ENCODE measurements around the gene OTUB1. TPM values are rescaled to one million over a fixed set of nuclear protein-coding genes. Genes with fewer than 3 reads are reported as not detected.

The OTUB1 gene
- total and polyA plus RNA-seq, 2 experiments from 2014 or later: 49.9 to 152 TPM

GRCh38 chr11:64038500-64038899 lies 52.3 kb downstream of the OTUB1 start:
- H3K4me2 ChIP-seq: no peak overlapping the region
- peaks cover 10% of the 10 kb centered on the region for H3K4me1 ChIP-seq (ENCODE audit: insufficient read depth)
- H3K9me2 ChIP-seq (replicated peaks; ENCODE audit: insufficient read depth): no peaks in the 10 kb centered on the region
- no peaks in the 10 kb centered on the region for H3K79me2 ChIP-seq
- no peak overlapping the region for H3K4me3 ChIP-seq
- DNase-seq (ENCODE audit: low spot score): no peak
- H3K27me3 ChIP-seq: peaks cover 34% of the 10 kb centered on the region
- WGBS (ENCODE audit: low lambda C conversion rate, missing lambda C conversion rate): 94% methylated on average over 4 of the region's 4 CpGs
- TF ChIP-seq EZH2phosphoT487 (IDR thresholded peaks at IDR 0.05; ENCODE audit: low read depth, severe bottlenecking, unreplicated experiment): no peak
- no peak for TF ChIP-seq CTCF (IDR thresholded peaks at IDR 0.05; ENCODE audit: poor library complexity)
- no peak for TF ChIP-seq EZH2 (IDR thresholded peaks at IDR 0.05; ENCODE audit: borderline replicate concordance)
- no peaks in the 10 kb centered on the region for H4K20me1 ChIP-seq (ENCODE audit: insufficient read depth, poor library complexity, severe bottlenecking)
- H3K36me3 ChIP-seq (replicated peaks; ENCODE audit: insufficient read depth, low read depth): no peaks in the 10 kb centered on the region
- no peak overlapping the region for H3K27ac ChIP-seq
- H2AFZ ChIP-seq: no peak overlapping the region
- H3K9me3 ChIP-seq (ENCODE audit: low read depth): no peaks in the 10 kb centered on the region

GRCh38 chr11:64039012-64039665 lies 52.9 kb downstream of the OTUB1 start:
- TF ChIP-seq EZH2phosphoT487 (IDR thresholded peaks at IDR 0.05; ENCODE audit: low read depth, severe bottlenecking, unreplicated experiment): no peak
- no peak for TF ChIP-seq EZH2 (IDR thresholded peaks at IDR 0.05; ENCODE audit: borderline replicate concordance)
- TF ChIP-seq CTCF (IDR thresholded peaks at IDR 0.05; ENCODE audit: poor library complexity): no peak
- Histone ChIP-seq H3K27ac (no peak overlapping the region), H3K79me2 (no peaks in the 10 kb centered on the region), H3K4me2 (no peak overlapping the region), H3K4me1 (ENCODE audit: insufficient read depth) (peaks cover 10% of the 10 kb centered on the region), H2AFZ (no peak overlapping the region), H3K9me2 (replicated peaks; ENCODE audit: insufficient read depth) (no peaks in the 10 kb centered on the region), H3K4me3 (no peak overlapping the region), H3K36me3 (replicated peaks; ENCODE audit: insufficient read depth, low read depth) (no peaks in the 10 kb centered on the region), H4K20me1 (ENCODE audit: insufficient read depth, poor library complexity, severe bottlenecking) (no peaks in the 10 kb centered on the region), H3K9me3 (ENCODE audit: low read depth) (no peaks in the 10 kb centered on the region), H3K27me3 (peaks cover 29% of the 10 kb centered on the region)
- no peak for DNase-seq (ENCODE audit: low spot score)
- WGBS (ENCODE audit: low lambda C conversion rate, missing lambda C conversion rate): 91% methylated on average over 11 of the region's 16 CpGs

- WGBS (ENCODE audit: low lambda C conversion rate, missing lambda C conversion rate): 63% methylated on average over 18 of the region's 20 CpGs
- Histone ChIP-seq H3K9me2 (replicated peaks; ENCODE audit: insufficient read depth) (no peaks in the 10 kb centered on the region), H3K36me3 (replicated peaks; ENCODE audit: insufficient read depth, low read depth) (no peaks in the 10 kb centered on the region), H3K4me3 (no peak overlapping the region), H4K20me1 (ENCODE audit: insufficient read depth, poor library complexity, severe bottlenecking) (no peaks in the 10 kb centered on the region), H2AFZ (no peak overlapping the region), H3K27me3 (peaks cover 17% of the 10 kb centered on the region), H3K4me2 (no peak overlapping the region), H3K9me3 (ENCODE audit: low read depth) (no peaks in the 10 kb centered on the region), H3K4me1 (ENCODE audit: insufficient read depth) (peaks cover 7% of the 10 kb centered on the region), H3K27ac (no peak overlapping the region), H3K79me2 (no peaks in the 10 kb centered on the region)
- no peak for TF ChIP-seq EZH2 (IDR thresholded peaks at IDR 0.05; ENCODE audit: borderline replicate concordance)
- peak; percentile 53 for TF ChIP-seq CTCF (IDR thresholded peaks at IDR 0.05; ENCODE audit: poor library complexity)
- DNase-seq (ENCODE audit: low spot score): peak; percentile 50
Measured at GRCh38 chr11:64040684-64041322, 54.6 kb downstream of the OTUB1 start.
